Mesenchymal stem cell (in vitro differentiated cells and primary cell): ENCODE results near the gene AP3B1.

Source experiments
- DNase-seq: peaks from one replicate; pipeline ENCODE4 v3.0.0-alpha.2; 2013
- H2AFZ ChIP-seq: one replicate; pipeline ENCODE4 v1.6.1; 2013; ENCODE audit warnings: low read depth, mild to moderate bottlenecking, control low read depth, inconsistent platforms, low read length, moderate library complexity
- H2AK5ac ChIP-seq: 2 replicates; pipeline ENCODE4 v1.6.1; 2013; ENCODE audit warnings: low read length, moderate library complexity, mild to moderate bottlenecking, inconsistent platforms; ENCODE audit not compliant: severe bottlenecking
- H2BK120ac ChIP-seq: one replicate; pipeline ENCODE4 v1.6.1; 2013; ENCODE audit warnings: low read depth, mild to moderate bottlenecking, inconsistent platforms, low read length, moderate library complexity
- H2BK12ac ChIP-seq, 2 experiments: one replicate each; pipeline ENCODE4 v1.6.1; 2013; ENCODE audit warnings: inconsistent platforms in 2 of 2, low read length in 2 of 2, mild to moderate bottlenecking in 2 of 2, moderate library complexity in 2 of 2, control low read depth in 1 of 2
- H2BK15ac ChIP-seq: one replicate; pipeline ENCODE4 v1.6.1; 2013; ENCODE audit warnings: mild to moderate bottlenecking, low read depth, inconsistent platforms; ENCODE audit not compliant: poor library complexity, severe bottlenecking
- H2BK5ac ChIP-seq: 2 replicates; pipeline ENCODE4 v1.6.1; 2013; ENCODE audit warnings: low read depth, mild to moderate bottlenecking, low read length, control low read depth, inconsistent platforms; ENCODE audit not compliant: poor library complexity, severe bottlenecking
- H3K14ac ChIP-seq, 2 experiments: one replicate each; pipeline ENCODE4 v1.6.1; 2013; ENCODE audit warnings: inconsistent platforms in 2 of 2, low read length in 2 of 2, control low read depth in 1 of 2, mild to moderate bottlenecking in 1 of 2, moderate library complexity in 1 of 2
- H3K18ac ChIP-seq, 2 experiments: one replicate each; pipeline ENCODE4 v1.6.1; 2013; ENCODE audit warnings: inconsistent platforms in 2 of 2, low read length in 2 of 2, control low read depth in 1 of 2, low read depth in 1 of 2, mild to moderate bottlenecking in 1 of 2
- H3K23ac ChIP-seq, 2 experiments: one replicate each; pipeline ENCODE4 v1.6.1; 2013; ENCODE audit warnings: inconsistent platforms in 2 of 2, low read length in 2 of 2, mild to moderate bottlenecking in 2 of 2, moderate library complexity in 2 of 2, control low read depth in 1 of 2
- H3K27ac ChIP-seq: 2 replicates; pipeline ENCODE4 v1.5.1; 2013; ENCODE audit warnings: mild to moderate bottlenecking, moderate library complexity, low read length, control low read depth, inconsistent platforms; ENCODE audit not compliant: poor library complexity, severe bottlenecking
- H3K27me3 ChIP-seq, 2 experiments: 2 replicates each; pipeline versions ENCODE4 v1.6.1 to v1.7.0; 2013; ENCODE audit warnings: low read length in 2 of 2, mild to moderate bottlenecking in 2 of 2, moderate library complexity in 2 of 2, control low read depth in 1 of 2, inconsistent platforms in 1 of 2; ENCODE audit not compliant: control insufficient read depth in 1 of 2, insufficient read depth in 1 of 2
- H3K36me3 ChIP-seq, 2 experiments: 2 replicates each; pipeline versions ENCODE4 v1.6.1 to v1.7.0; 2013; ENCODE audit warnings: low read length in 2 of 2, control low read depth in 1 of 2, inconsistent platforms in 1 of 2, low read depth in 1 of 2, mild to moderate bottlenecking in 1 of 2; ENCODE audit not compliant: insufficient read depth in 2 of 2, control insufficient read depth in 1 of 2
- H3K4ac ChIP-seq, 2 experiments: one replicate each; pipeline ENCODE4 v1.6.1; 2013; ENCODE audit warnings: inconsistent platforms in 2 of 2, low read length in 2 of 2, mild to moderate bottlenecking in 2 of 2, moderate library complexity in 2 of 2, control low read depth in 1 of 2, low read depth in 1 of 2
- H3K4me1 ChIP-seq: 2 replicates; pipeline ENCODE4 v1.6.1; 2013; ENCODE audit warnings: low read depth, low read length, control low read depth; ENCODE audit not compliant: control insufficient read depth, insufficient read depth
- H3K4me2 ChIP-seq: 2 replicates; pipeline ENCODE4 v1.6.1; 2013; ENCODE audit warnings: low read length, mild to moderate bottlenecking, inconsistent platforms; ENCODE audit not compliant: poor library complexity, severe bottlenecking
- H3K4me3 ChIP-seq, 2 experiments: 2 replicates each; pipeline versions ENCODE4 v1.5.1 to v1.7.0; 2013; ENCODE audit warnings: low read length in 2 of 2, mild to moderate bottlenecking in 2 of 2, control low read depth in 1 of 2, low read depth in 1 of 2; ENCODE audit not compliant: insufficient read depth in 1 of 2
- H3K79me1 ChIP-seq: replicated peaks from 2 replicates; pipeline ENCODE4 v1.6.1; 2013; ENCODE audit warnings: mild to moderate bottlenecking, control low read depth, low read length, inconsistent platforms; ENCODE audit not compliant: poor library complexity, severe bottlenecking
- H3K9ac ChIP-seq: 2 replicates; pipeline ENCODE4 v1.7.0; 2013; ENCODE audit warnings: mild to moderate bottlenecking, low read length, moderate library complexity
- H3K9me3 ChIP-seq: 2 replicates; pipeline ENCODE4 v1.7.0; 2013; ENCODE audit warnings: mild to moderate bottlenecking, low read length; ENCODE audit not compliant: control insufficient read depth
- H4K8ac ChIP-seq: one replicate; pipeline ENCODE4 v1.6.1; 2013; ENCODE audit warnings: inconsistent platforms, mild to moderate bottlenecking, low read length, moderate library complexity
- H4K91ac ChIP-seq: one replicate; pipeline ENCODE4 v1.6.1; 2013; ENCODE audit warnings: mild to moderate bottlenecking, low read length, inconsistent platforms
- WGBS: methylation state at CpG from one replicate; pipeline ENCODE4 v1.1.7; 2013; ENCODE audit warnings: mixed read lengths; 5-methylcytosine and 5-hydroxymethylcytosine counted together

Gene AP3B1

DNA sequence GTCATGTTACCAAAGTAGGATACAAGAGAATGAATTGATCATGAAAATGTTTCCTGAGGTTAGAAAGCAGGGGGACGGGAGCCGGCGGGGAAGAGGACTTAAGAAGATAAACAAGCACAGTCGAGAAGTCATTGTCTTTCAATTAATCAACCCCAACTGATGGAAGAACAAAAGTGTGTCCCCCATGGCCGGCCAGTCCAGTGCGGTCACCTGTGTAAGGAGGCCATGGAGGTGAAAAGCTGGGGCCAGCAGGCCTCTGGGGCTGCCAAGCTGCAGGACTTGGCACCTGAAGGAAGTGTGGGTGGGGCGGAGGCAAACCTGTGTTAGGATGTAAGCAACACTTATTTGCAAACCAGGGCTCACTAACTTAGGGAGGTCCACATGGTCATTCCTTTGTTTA, 295.1 kb downstream of the AP3B1 start:
- Histone ChIP-seq H2BK12ac (no peak overlapping the region), H3K4me2 (no peak overlapping the region), H2BK5ac (no peak overlapping the region), H2AK5ac (no peak overlapping the region), H3K4me1 (peaks cover 2% of the 10 kb centered on the region), H3K4me3 (no peak overlapping the region), H3K36me3 (peaks cover 7 to 42% of the 10 kb centered on the region in 2 experiments), H3K27ac (no peak overlapping the region), H4K91ac (no peak overlapping the region), H2AFZ (no peak overlapping the region), H2BK120ac (no peak overlapping the region), H3K18ac (no peak overlapping the region), H4K8ac (no peak overlapping the region), H2BK15ac (no peak overlapping the region), H3K14ac (no peak overlapping the region), H3K9ac (no peak overlapping the region), H3K79me1 (peaks cover 5% of the 10 kb centered on the region), H3K9me3 (no peaks in the 10 kb centered on the region), H3K23ac (no peak overlapping the region), H3K27me3 (no peaks in the 10 kb centered on the region), H3K4ac (no peak overlapping the region)
- no peak for DNase-seq
- WGBS, result 97% methylated on average over 5 of the region's 7 CpGs

DNA sequence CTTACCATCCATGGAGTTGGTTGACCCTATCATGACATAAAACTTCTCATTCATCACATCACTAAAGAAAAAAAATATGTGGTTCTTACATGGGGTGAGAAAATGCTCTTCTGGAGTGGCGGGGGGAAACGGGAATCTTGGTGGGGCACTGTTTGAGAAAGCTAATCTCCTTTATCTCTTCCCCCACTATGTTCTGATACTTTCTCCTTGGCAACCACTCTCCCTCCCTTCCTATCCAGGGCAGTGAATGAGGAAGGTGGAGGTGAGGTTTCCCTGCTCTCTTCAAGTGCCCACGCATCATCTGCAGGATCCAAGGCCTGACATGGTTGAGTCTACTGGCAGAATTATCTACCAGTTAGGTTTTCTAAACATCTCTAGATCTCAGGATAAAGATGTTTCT, 297.6 kb downstream of the AP3B1 start:
- H3K4me3 ChIP-seq, result no peak overlapping the region
- no peak overlapping the region for H3K18ac ChIP-seq
- H3K4ac ChIP-seq, result no peak overlapping the region
- H3K79me1 ChIP-seq, result peaks cover 2% of the 10 kb centered on the region
- H2BK12ac ChIP-seq, result no peak overlapping the region
- no peaks in the 10 kb centered on the region for H3K9me3 ChIP-seq
- H3K4me1 ChIP-seq, result peaks cover 2% of the 10 kb centered on the region
- H3K27me3 ChIP-seq, result no peaks in the 10 kb centered on the region
- H4K8ac ChIP-seq, result no peak overlapping the region
- no peak for DNase-seq
- H3K23ac ChIP-seq, result no peak overlapping the region
- no peak overlapping the region for H2AFZ ChIP-seq
- no peak overlapping the region for H3K27ac ChIP-seq
- H3K9ac ChIP-seq, result no peak overlapping the region
- H2BK15ac ChIP-seq, result no peak overlapping the region
- 100% methylated on average over 1 of the region's 3 CpGs for WGBS
- no peak overlapping the region for H3K4me2 ChIP-seq
- H2BK5ac ChIP-seq, result no peak overlapping the region
- H4K91ac ChIP-seq, result no peak overlapping the region
- H2BK120ac ChIP-seq, result no peak overlapping the region
- no peak overlapping the region for H2AK5ac ChIP-seq
- peaks cover 11 to 42% of the 10 kb centered on the region in 2 experiments for H3K36me3 ChIP-seq
- no peak overlapping the region for H3K14ac ChIP-seq

DNA sequence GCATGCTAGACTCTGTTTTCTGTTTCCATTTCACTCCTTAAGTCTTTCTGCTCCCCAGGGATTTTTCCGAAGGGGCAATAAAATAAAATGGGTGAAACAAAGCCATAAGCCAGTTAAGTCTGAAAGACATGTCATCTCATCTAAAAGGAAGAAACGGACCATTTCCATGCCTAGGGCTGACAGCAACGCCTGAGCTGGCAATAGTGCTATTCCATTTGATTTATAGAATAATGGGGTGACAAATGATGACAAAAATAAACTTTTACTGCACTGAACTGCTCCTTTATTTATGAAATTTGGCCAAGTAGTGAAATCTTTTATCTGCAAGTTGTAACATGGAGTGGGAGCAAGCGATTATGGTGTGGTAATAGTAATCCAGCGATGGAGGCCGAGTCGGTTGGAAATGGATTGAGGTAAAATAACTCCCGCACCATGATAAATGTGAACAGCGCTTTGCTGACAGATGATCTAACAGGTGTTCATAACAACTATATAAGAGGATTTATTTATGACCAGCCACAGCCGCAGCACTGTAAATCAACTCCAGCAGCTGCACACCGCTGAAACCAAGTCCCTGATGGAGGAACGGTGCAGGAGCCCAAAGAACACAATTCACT, 298.6 kb downstream of the AP3B1 start:
- Histone ChIP-seq H3K14ac (no peak overlapping the region), H2AK5ac (no peak overlapping the region), H3K27ac (no peak overlapping the region), H2BK120ac (no peak overlapping the region), H3K4ac (no peak overlapping the region), H3K9me3 (no peaks in the 10 kb centered on the region), H3K4me1 (peaks cover 6% of the 10 kb centered on the region), H4K91ac (no peak overlapping the region), H2BK5ac (no peak overlapping the region), H2AFZ (no peak overlapping the region), H3K36me3 (peaks cover 13 to 34% of the 10 kb centered on the region in 2 experiments), H3K27me3 (no peaks in the 10 kb centered on the region), H3K18ac (no peak overlapping the region), H2BK12ac (no peak overlapping the region), H3K4me2 (no peak overlapping the region), H2BK15ac (no peak overlapping the region), H3K79me1 (peaks cover 2% of the 10 kb centered on the region), H3K23ac (no peak overlapping the region), H4K8ac (no peak overlapping the region), H3K9ac (no peak overlapping the region), H3K4me3 (no peak overlapping the region)
- WGBS, result 99% methylated on average over 11 of the region's 12 CpGs
- DNase-seq, result no peak

DNA sequence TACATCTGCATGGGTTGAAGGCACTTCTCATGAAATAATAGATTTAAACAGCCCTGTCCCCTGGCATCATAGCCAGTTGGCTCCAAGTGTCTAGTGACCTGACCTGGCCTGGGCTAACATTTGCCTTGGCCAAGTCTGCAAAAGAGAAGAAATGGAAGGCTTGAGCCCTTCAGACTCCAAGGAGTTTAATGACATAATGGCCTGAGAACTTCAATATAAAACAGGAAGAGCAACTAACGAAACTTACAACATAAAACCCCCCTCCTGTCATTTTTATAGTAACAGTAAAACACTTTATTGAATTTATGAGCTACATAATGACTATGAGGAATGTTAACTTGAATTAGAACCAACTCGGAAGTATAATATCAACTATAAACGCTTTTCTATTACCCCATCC, 299.6 kb downstream of the AP3B1 start:
- H2BK120ac ChIP-seq, result no peak overlapping the region

More for the DNA sequence above, 299.6 kb downstream of the AP3B1 start:
- H3K27ac ChIP-seq, result no peak overlapping the region
- no peak overlapping the region for H2BK15ac ChIP-seq
- no peak overlapping the region for H2AFZ ChIP-seq
- no peak overlapping the region for H3K4me3 ChIP-seq
- H3K9me3 ChIP-seq, result no peaks in the 10 kb centered on the region
- peaks cover 16 to 34% of the 10 kb centered on the region in 2 experiments for H3K36me3 ChIP-seq
- H3K4ac ChIP-seq, result no peak overlapping the region
- H3K4me2 ChIP-seq, result no peak overlapping the region
- H3K23ac ChIP-seq, result no peak overlapping the region
- peaks cover 9% of the 10 kb centered on the region for H3K4me1 ChIP-seq
- no peak overlapping the region for H4K91ac ChIP-seq
- no peak overlapping the region for H2BK5ac ChIP-seq
- H2BK12ac ChIP-seq, result no peak overlapping the region
- H3K18ac ChIP-seq, result no peak overlapping the region
- H3K9ac ChIP-seq, result no peak overlapping the region
- no peak overlapping the region for H4K8ac ChIP-seq
- H2AK5ac ChIP-seq, result no peak overlapping the region
- H3K14ac ChIP-seq, result no peak overlapping the region
- no peaks in the 10 kb centered on the region for H3K27me3 ChIP-seq
- peaks cover 2% of the 10 kb centered on the region for H3K79me1 ChIP-seq
- WGBS, result over 99% methylated on average over 2 of the region's 3 CpGs
- DNase-seq, result no peak
